NOMO-1 (cell line): ENCODE measurements around the gene MOBP.
"Not testable (repeated sequence)": the region's sequence is repeated elsewhere in the genome, so short reads cannot be mapped to it uniquely, and the experiment has no call there.

Experiments
- DNase-seq, 2 experiments: peaks; one replicate each; lab custom pipeline; 2025; ENCODE audit not compliant: unreplicated experiment in 2 of 2; lab: John Stamatoyannopoulos, UW

Gene MOBP

DNA sequence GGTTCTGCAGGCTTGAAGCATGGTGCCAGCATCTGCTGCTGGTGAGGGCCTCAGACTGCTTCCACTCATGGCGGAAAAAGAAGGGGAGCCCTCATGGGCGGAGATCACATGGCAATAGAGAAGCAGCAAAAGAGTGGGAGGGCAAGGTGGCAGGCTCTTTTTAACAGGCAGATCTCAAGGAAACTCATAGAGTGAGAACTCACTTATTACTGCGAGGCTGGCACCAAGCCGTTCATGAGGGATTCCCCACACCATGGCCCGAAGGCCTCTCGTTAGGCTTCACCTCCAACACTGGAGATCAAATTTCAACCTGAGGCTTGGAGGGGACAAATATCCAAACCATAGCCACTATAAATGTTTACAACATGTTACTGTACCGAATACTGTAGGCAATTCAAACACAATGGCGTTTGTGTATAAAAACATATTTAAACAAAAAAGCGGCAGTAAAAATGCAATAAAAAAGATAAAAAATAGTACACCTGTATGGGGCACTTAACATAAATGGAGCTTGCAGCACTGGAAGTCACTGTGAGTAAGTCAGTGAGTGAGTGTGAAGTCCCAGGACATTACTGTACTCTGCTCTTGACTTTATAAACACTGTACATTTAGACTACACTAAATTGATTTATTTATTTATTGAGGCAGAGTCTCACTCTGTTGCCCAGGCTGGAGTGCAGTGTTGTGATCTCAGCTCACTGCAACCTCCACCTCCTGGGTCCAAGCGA, 18.8 kb upstream of the MOBP start:
- DNase-seq, result no peak

DNA sequence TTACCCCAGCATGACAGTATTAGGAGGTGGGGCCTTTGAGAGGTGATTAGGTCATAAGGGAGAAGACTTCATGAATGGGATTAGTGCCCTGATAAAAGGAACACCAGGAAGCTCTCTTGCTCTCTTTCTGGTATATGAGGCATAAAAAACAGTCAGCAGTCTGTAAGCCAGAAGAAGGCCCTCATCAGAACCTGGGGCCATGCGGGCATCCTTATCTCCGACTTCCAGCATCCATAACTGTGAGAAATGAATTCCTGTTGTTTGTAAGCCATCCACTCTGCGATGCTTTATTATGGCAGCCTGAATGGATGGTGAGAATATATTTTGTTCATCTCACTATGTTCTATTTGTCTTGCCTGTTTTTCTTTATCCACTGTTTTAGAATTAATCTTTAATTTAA, 17.7 kb upstream of the MOBP start:
- no peak for DNase-seq

- no peak for DNase-seq
Measured at GRCh38 chr3:39453134-39453533, 14.3 kb upstream of the MOBP start.

- DNase-seq, result not testable (repeated sequence)
Measured at GRCh38 chr3:39453872-39454271, 13.6 kb upstream of the MOBP start.

GRCh38 chr3:39454591-39455217, 12.8 kb upstream of the MOBP start:
- DNase-seq, result no peak

GRCh38 chr3:39456159-39456558, 11.3 kb upstream of the MOBP start:
- no peak for DNase-seq

GRCh38 chr3:39457361-39457760, 10.1 kb upstream of the MOBP start:
- no peak for DNase-seq

DNA sequence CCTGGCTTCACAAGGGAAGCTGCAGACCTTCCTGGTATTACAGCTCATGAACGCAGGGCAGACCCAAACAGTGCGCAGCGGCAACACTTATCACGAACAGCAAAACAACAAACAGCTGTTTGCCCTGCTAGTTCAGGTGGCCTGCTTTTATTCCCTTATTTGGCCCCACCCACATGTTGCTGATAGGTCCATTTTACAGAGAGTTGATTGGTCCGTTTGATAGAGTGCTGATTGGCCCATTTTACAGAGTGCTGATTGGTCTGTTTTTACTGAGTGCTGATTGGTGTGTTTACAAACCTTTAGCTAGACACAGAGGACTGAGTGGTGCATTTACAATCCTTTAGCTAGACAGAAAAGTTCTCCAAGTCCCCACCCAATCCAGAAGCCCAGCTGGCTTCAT, 8.9 kb upstream of the MOBP start:
- not testable (repeated sequence) for DNase-seq

GRCh38 chr3:39460677-39461076, 6.8 kb upstream of the MOBP start:
- no peak for DNase-seq

GRCh38 chr3:39463269-39463668, 4.2 kb upstream of the MOBP start:
- no peak for DNase-seq

GRCh38 chr3:39466988-39467387, 492 bp upstream of the MOBP start:
- no peak for DNase-seq

- DNase-seq, result no peak
Measured at GRCh38 chr3:39468108-39468436, 592 bp downstream of the MOBP start.

- DNase-seq, result no peak
Measured at GRCh38 chr3:39469258-39469657, 1.8 kb downstream of the MOBP start.

- DNase-seq, result no peak
Measured at GRCh38 chr3:39469945-39470344, 2.5 kb downstream of the MOBP start.

- DNase-seq, result no peak
Measured at GRCh38 chr3:39471652-39472051, 4.2 kb downstream of the MOBP start.

GRCh38 chr3:39473452-39474125, 6.1 kb downstream of the MOBP start:
- DNase-seq, result no peak

DNA sequence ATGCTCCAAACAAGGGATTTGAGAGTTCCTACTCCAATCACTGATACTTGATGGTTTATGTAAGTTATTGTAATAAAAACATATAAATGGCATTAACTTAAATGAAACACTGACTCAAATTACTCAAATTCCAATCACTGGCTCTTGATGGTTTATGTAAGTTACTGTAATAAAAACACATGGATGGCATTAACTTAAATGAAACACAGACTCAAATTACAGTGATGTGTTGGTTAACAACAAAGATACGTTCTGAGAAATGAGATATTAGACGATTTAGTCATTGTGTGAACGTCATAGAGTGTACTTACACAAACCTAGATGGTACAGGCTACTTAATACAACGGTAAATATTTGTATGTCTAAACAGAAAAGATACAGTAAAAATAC, 6.6 kb downstream of the MOBP start:
- no peak for DNase-seq

DNA sequence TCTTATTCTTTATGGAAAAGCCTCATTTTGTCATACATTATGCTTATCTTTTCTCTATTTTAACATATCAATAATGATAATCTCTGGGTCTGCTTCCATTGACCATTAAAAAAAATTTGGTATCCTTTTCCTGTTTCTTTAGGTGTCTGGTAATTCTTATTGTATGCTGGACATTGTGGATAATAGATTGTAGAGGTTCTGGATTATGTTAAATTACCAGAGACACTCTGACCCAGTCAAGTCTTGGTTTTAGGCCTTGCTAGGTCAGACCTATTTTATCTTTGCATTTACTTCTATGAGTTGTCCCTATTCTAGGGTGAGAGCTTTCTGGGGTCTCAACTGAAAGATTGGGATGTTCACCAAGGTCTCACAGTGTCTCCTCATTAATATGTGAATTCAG, 9.3 kb downstream of the MOBP start:
- DNase-seq, result no peak

DNA sequence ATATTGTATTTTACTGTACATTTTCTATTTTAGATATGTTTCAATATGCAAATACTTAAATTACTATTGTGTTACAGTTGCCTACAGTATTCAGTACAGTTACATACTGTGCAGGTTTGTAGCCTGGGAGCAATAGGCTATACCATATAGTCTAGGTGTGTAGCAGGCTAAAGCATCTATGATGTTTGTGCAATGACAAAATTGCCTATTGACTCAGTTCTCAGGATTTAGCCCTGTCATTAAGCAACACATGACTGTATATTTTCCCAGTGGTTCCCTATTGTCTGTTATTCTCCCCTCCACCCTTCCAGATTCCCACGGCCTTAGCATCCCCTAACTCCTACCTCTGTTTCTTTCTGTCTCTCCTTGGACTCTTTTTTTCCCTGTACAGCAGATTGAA, 10.7 kb downstream of the MOBP start:
- DNase-seq, result no peak

GRCh38 chr3:39479701-39480414, 12.4 kb downstream of the MOBP start:
- DNase-seq, result no peak

GRCh38 chr3:39485547-39485946, 18.1 kb downstream of the MOBP start:
- DNase-seq, result no peak

DNA sequence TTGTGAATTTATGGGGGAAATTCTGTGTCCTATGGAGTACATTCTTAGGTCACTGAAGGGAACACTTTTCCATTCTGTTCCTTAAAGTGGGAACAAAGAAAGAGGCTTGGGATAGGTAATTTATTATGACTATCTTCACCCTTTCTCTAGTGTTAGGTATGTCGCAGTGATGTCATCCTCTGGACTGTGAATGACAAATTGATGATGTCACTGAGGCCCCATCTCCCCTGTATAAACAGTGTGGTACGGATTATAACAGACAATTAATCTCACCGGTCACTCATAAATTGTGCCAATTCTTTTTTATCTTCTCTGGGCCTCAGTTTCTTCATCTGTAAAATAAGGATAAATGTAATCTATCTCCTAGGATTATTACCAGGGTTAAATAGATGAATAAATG, 23.5 kb downstream of the MOBP start:
- no peak for DNase-seq
